ENCODE data around the gene MFF. TPM values are rescaled to one million over a fixed set of nuclear protein-coding genes. Genes with fewer than 3 reads are reported as not detected.

The MFF gene
- total RNA-seq, 1 donor from 2014 or later: 108 TPM

DNA sequence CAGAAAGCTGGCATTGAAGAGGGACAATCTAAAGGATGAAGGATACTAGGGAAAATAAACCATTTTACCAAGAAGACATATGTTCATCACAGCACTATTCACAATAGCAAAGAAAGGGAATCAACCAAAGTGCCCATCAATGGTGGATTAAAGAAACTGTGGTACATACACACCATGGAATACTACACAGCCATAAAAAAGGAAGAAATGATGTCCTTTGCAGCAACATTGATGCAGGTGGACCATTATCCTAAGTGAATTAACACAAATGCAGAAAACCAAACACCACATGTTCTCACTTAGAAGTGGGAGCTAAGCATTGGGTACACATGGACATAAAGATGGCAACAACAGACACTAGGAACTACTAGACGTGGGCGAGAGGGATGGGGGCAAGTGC lies 7.2 kb upstream of the MFF start:
- H3K27ac Mint-ChIP-seq (ENCODE audit: unreplicated experiment): no peak overlapping the region
- H3K4me1 Mint-ChIP-seq (ENCODE audit: low read depth, unreplicated experiment): no peaks in the 10 kb centered on the region
- no peak overlapping the region for H3K4me3 Mint-ChIP-seq (ENCODE audit: unreplicated experiment)
- no peaks in the 10 kb centered on the region for H3K27me3 Mint-ChIP-seq (ENCODE audit: unreplicated experiment)
- TF ChIP-seq, protein P1, sequence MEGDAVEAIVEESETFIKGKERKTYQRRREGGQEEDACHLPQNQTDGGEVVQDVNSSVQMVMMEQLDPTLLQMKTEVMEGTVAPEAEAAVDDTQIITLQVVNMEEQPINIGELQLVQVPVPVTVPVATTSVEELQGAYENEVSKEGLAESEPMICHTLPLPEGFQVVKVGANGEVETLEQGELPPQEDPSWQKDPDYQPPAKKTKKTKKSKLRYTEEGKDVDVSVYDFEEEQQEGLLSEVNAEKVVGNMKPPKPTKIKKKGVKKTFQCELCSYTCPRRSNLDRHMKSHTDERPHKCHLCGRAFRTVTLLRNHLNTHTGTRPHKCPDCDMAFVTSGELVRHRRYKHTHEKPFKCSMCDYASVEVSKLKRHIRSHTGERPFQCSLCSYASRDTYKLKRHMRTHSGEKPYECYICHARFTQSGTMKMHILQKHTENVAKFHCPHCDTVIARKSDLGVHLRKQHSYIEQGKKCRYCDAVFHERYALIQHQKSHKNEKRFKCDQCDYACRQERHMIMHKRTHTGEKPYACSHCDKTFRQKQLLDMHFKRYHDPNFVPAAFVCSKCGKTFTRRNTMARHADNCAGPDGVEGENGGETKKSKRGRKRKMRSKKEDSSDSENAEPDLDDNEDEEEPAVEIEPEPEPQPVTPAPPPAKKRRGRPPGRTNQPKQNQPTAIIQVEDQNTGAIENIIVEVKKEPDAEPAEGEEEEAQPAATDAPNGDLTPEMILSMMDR (IDR thresholded peaks at IDR 0.05; ENCODE audit: partially characterized antibody, unreplicated experiment): no peak
- DNase-seq: no peak
- no peaks in the 10 kb centered on the region for H3K36me3 Mint-ChIP-seq (ENCODE audit: unreplicated experiment)
- H3K9me3 Mint-ChIP-seq (ENCODE audit: unreplicated experiment): no peaks in the 10 kb centered on the region

DNA sequence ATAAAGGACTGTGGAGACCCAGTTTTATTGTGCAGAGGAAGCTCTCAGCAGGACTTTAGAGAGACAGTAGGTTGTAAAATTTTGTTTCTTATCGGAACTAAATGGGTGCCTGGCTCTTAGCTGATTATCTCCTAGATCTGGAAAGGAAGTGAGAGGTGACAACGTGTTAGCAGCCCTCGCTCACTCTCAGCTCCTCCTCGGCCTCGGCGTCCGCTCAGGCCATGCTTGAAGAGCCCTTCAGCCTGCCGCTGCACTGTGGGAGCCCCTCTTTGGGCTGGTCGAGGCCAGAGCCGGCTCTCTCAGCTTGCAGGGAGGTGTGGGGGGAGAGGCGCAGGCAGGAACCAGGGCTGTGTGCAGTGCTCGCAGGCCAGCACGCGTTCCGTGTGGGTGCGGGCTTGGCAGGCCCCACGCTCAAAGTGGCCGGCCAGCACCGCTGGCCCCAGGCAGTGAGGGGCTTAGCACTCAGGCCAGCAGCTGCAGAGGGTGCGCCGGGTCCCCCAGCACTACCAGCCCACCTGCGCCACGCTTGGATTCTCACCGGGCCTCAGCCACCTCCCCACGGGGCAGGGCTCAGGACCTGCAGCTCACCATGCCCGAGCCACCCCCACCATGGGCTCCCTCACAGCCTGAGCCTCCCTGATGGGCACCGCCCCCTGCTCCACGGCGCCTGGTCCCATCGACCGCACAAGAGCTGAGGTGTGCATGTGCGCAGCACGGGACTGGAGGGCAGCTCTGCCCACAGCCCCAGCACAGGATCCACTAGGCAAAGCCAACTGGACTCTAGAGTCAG lies 4.6 kb upstream of the MFF start:
- Mint-ChIP-seq H3K27ac (ENCODE audit: unreplicated experiment) (no peak overlapping the region), H3K4me3 (ENCODE audit: unreplicated experiment) (no peak overlapping the region), H3K4me1 (ENCODE audit: low read depth, unreplicated experiment) (no peaks in the 10 kb centered on the region), H3K27me3 (ENCODE audit: unreplicated experiment) (no peaks in the 10 kb centered on the region), H3K9me3 (ENCODE audit: unreplicated experiment) (no peaks in the 10 kb centered on the region), H3K36me3 (ENCODE audit: unreplicated experiment) (no peaks in the 10 kb centered on the region)
- DNase-seq: no peak
- TF ChIP-seq, protein P1 (IDR thresholded peaks at IDR 0.05; ENCODE audit: partially characterized antibody, unreplicated experiment): no peak

DNA sequence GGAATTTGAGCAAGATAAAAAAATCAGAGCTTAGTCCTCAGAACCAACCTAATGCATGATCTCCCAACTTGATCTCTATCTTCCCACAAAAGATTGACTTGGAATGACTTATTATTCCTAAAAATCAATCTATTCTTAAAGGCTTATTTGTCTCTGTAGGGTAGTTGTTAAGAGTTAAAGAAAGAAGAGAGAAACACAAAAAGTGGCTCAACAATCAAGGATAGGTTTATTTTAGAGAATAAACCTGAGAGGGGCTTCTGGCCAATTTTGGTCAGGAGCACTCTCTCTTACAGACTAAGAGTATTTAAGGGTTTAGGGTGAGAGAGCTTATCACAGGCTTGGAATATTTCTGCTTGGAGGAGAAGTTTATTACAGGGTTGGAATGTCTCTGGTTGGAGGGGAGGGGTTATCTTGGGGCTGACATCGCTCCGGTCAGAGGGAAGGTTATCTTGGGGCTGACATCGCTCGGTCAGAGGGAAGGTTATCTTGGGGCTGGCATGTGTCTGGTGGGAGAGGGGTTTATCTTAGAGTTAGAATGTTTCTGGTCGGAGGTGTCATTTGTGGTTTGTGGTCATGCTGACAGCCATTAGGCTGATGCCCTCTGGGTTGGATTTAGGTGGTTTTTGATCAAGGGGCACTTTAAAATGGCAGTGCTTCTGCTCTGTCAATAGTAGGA lies 2.4 kb upstream of the MFF start:
- Mint-ChIP-seq H3K4me3 (ENCODE audit: unreplicated experiment) (no peak overlapping the region), H3K27me3 (ENCODE audit: unreplicated experiment) (no peaks in the 10 kb centered on the region), H3K36me3 (ENCODE audit: unreplicated experiment) (no peaks in the 10 kb centered on the region), H3K4me1 (ENCODE audit: low read depth, unreplicated experiment) (peaks cover 2% of the 10 kb centered on the region), H3K9me3 (ENCODE audit: unreplicated experiment) (no peaks in the 10 kb centered on the region), H3K27ac (ENCODE audit: unreplicated experiment) (no peak overlapping the region)
- TF ChIP-seq, protein P1 (IDR thresholded peaks at IDR 0.05; ENCODE audit: partially characterized antibody, unreplicated experiment): no peak
- DNase-seq: no peak

DNA sequence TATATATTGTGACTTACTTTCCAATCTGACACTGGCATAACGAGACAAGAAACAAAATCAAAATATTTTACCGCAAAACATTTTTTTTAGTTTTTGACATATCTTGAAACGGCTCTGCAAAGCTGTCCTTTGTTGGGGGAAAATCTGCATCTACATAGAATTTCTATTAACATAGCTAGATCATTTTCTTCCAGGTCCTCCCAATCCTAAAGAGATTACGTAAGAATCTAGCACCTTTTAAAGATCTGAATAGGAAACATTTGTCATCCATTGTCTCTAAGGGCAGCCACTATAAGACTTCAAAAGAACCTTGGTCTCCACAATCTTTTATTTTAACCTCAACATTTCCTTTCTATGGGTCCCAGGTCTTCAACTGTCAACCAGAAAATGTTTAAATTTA lies 1.2 kb upstream of the MFF start:
- no peak for DNase-seq
- no peaks in the 10 kb centered on the region for H3K9me3 Mint-ChIP-seq (ENCODE audit: unreplicated experiment)
- H3K27me3 Mint-ChIP-seq (ENCODE audit: unreplicated experiment): no peaks in the 10 kb centered on the region
- H3K4me3 Mint-ChIP-seq (ENCODE audit: unreplicated experiment): peak overlapping the region; percentile 94
- H3K27ac Mint-ChIP-seq (ENCODE audit: unreplicated experiment): no peak overlapping the region
- no peaks in the 10 kb centered on the region for H3K36me3 Mint-ChIP-seq (ENCODE audit: unreplicated experiment)
- peaks cover 11% of the 10 kb centered on the region for H3K4me1 Mint-ChIP-seq (ENCODE audit: low read depth, unreplicated experiment)
- TF ChIP-seq, protein P1 (IDR thresholded peaks at IDR 0.05; ENCODE audit: partially characterized antibody, unreplicated experiment): no peak

DNA sequence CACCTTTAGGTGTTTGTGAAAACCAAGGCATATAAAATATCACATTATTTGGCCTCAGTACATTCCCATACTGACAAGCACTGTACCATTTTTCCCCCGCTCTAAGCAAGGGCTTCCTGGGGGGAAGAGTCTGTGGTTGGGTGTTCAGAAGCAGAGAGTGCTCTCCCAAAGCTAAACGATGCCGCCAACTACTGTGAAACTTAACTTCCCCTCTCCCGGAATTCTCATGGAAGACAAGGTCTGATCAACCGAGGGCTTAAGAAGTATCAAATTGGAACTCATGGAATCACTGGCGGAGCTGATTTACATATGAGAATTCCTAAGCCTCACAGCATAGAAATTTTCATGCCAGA lies 433 bp upstream of the MFF start:
- DNase-seq: no peak
- TF ChIP-seq, protein P1 (IDR thresholded peaks at IDR 0.05; ENCODE audit: partially characterized antibody, unreplicated experiment): no peak
- no peaks in the 10 kb centered on the region for H3K27me3 Mint-ChIP-seq (ENCODE audit: unreplicated experiment)
- H3K36me3 Mint-ChIP-seq (ENCODE audit: unreplicated experiment): no peaks in the 10 kb centered on the region
- peak overlapping the region; percentile 79 for H3K27ac Mint-ChIP-seq (ENCODE audit: unreplicated experiment)
- peaks cover 11% of the 10 kb centered on the region for H3K4me1 Mint-ChIP-seq (ENCODE audit: low read depth, unreplicated experiment)
- H3K9me3 Mint-ChIP-seq (ENCODE audit: unreplicated experiment): no peaks in the 10 kb centered on the region
- H3K4me3 Mint-ChIP-seq (ENCODE audit: unreplicated experiment): peak overlapping the region; percentile 94

Measured in glutamatergic neuron (in vitro differentiated cells).